ENCODE measurements around the gene MYO18B.

- TF ChIP-seq, protein P1, sequence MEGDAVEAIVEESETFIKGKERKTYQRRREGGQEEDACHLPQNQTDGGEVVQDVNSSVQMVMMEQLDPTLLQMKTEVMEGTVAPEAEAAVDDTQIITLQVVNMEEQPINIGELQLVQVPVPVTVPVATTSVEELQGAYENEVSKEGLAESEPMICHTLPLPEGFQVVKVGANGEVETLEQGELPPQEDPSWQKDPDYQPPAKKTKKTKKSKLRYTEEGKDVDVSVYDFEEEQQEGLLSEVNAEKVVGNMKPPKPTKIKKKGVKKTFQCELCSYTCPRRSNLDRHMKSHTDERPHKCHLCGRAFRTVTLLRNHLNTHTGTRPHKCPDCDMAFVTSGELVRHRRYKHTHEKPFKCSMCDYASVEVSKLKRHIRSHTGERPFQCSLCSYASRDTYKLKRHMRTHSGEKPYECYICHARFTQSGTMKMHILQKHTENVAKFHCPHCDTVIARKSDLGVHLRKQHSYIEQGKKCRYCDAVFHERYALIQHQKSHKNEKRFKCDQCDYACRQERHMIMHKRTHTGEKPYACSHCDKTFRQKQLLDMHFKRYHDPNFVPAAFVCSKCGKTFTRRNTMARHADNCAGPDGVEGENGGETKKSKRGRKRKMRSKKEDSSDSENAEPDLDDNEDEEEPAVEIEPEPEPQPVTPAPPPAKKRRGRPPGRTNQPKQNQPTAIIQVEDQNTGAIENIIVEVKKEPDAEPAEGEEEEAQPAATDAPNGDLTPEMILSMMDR (IDR thresholded peaks at IDR 0.05) = no peak
- TF ChIP-seq POLR2A (IDR thresholded peaks at IDR 0.05; ENCODE audit: low read depth) (no peak), EP300 (IDR thresholded peaks at IDR 0.05) (no peak)
Observed at GRCh38 chr22:25750569-25751173, 8.7 kb downstream of the MYO18B start.

Data from esophagus muscularis mucosa (tissue), 4 donors.